ENCODE data around the gene MCUR1.

The MCUR1 gene

GRCh38 chr6:13741365-13741764, 73.0 kb downstream of the MCUR1 start:
- no peak for DNase-seq (ENCODE audit: extremely low spot score)
- ChIA-PET CTCF (interaction anchor here (0.8 kb wide), 1 partner anchor 10 kb away, joined by 3 read pairs; no protein-coding TSS in a partner anchor), POLR2A (interaction anchor here (0.6 kb wide), 1 partner anchor 1358 kb away, joined by 3 read pairs; no protein-coding TSS in a partner anchor)

More at GRCh38 chr6:13741365-13741764, 73.0 kb downstream of the MCUR1 start:
- TF ChIP-seq, protein P1, sequence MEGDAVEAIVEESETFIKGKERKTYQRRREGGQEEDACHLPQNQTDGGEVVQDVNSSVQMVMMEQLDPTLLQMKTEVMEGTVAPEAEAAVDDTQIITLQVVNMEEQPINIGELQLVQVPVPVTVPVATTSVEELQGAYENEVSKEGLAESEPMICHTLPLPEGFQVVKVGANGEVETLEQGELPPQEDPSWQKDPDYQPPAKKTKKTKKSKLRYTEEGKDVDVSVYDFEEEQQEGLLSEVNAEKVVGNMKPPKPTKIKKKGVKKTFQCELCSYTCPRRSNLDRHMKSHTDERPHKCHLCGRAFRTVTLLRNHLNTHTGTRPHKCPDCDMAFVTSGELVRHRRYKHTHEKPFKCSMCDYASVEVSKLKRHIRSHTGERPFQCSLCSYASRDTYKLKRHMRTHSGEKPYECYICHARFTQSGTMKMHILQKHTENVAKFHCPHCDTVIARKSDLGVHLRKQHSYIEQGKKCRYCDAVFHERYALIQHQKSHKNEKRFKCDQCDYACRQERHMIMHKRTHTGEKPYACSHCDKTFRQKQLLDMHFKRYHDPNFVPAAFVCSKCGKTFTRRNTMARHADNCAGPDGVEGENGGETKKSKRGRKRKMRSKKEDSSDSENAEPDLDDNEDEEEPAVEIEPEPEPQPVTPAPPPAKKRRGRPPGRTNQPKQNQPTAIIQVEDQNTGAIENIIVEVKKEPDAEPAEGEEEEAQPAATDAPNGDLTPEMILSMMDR (IDR thresholded peaks at IDR 0.05; ENCODE audit: control extremely low read depth, extremely low read depth, low read depth, missing control alignments), result no peak
